GM20431 (cell line): ENCODE results near the gene BNC2.

Experiments
- in situ Hi-C: fragments of 300-500 bp; cut with MseI, MboI; formaldehyde crosslinking; loops from one replicate; pipeline ENCODE4 v1.15.0; 2020; ENCODE audit warnings: low sequenced_read_pairs; ENCODE audit not compliant: unreplicated experiment

The BNC2 gene

DNA sequence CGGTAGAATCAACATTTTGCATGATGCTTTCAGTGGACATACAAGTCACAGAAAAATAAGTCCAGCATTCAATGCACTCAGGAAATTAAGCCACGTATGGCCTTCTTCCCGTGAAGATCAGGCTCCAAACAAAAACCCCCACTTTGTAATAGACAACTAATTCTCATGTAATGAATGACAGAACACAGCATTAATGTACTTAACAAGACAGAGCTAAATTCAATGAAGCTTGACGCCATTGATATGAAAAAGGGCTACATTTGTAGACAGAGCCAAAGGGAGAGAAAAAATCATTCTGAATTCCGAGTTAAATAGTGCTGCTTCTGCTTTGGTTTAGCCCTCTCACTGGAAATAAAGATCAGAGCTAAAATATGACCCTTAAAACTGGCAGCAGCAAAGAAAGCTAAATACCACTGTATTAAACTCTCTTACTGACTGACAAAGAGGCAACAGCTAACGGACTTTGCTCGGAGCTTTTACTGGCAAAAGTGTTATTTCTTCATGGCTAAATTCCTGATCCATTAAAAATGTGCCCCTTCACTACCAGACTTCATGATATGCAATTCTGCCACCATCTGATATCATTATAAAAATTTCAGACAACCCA lies 250.5 kb downstream of the BNC2 start:
- in situ Hi-C loops = no loop called here

DNA sequence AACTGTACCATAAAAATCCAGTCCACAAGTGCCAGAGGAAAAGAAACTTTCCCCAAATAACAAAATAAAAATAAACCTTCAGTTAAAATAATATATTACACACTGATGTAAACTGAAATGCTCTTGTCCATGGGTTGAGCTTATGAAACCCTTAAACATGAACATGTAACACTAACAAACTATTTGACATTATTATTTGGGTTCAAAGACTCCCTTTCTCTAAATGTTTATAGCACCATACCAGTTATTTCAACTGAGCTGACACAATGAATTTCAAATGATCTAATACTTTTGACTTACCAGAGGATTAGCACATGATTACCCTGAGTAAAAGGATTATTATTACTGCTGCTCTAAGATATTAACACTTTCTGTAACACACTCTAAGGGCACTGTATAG lies 251.1 kb downstream of the BNC2 start:
- in situ Hi-C loops = no loop called here

DNA sequence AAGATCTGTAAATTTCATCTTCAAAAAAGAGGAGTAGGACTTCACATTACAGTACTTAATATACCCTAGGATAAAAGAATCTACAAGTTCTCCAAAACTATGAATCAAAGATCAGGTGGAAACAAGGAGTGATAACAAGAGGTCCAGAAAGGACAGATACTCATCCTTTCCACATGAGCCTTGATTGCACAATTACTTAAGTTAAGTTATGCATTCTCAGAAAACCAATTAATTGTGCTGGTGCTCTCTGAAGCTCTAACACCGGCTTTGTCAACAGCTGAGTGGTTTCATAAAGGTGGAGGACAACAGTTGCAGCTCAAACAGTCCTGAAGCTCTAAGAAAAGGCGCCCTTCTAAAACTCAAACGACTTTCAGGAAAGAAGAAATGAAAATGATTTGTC lies 251.9 kb downstream of the BNC2 start:
- in situ Hi-C loops = no loop called here

GRCh38 chr9:16616686-16617085 lies 253.8 kb downstream of the BNC2 start:
- in situ Hi-C loops = no loop called here

GRCh38 chr9:16615451-16615850 lies 255.0 kb downstream of the BNC2 start:
- in situ Hi-C loops = no loop called here

GRCh38 chr9:16613605-16614004 lies 256.9 kb downstream of the BNC2 start:
- in situ Hi-C loops = no loop called here

DNA sequence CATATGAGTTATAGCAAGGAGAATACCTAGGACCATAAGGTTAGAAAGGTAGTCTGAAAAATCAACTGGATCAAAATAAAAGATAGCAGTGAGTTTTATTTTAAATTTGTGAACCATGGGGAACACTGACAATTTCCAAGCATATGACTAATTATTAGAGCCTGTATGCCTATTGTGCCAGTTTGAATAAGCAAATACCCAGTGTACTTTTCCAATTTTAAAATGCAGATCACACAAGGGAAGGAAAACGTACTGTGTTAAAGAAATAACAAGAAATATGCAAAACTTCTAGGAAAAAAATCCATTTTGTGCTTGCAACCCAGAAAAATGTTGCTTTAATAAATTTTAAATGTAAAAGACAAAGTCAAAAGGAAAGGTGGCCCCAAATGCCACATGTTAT lies 257.4 kb downstream of the BNC2 start:
- in situ Hi-C loops = no loop called here

- in situ Hi-C loops = no loop called here
These were observed 257.8 kb downstream of the BNC2 start for GRCh38 chr9:16612627-16613026.

DNA sequence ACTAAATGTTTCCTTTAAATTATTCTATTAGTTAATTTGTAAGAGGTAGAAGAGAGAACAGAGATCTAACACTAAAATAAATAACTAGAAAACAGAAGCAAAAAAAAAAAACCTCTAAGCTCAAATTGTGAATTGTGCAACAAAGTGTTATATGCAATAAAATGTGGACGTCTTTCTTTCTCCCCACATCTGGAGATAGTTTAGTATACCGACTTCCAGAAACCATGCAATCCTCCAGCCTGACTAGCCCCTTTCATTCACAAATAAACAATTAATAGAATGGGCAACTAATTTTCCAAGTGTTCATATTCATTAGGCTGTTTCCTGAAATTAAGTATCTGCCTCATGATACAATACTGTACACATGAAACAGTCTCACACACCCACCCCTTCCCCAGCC lies 258.5 kb downstream of the BNC2 start:
- in situ Hi-C loops = no loop called here

- in situ Hi-C loops = no loop called here
These were observed 259.5 kb downstream of the BNC2 start for GRCh38 chr9:16611001-16611400.

- in situ Hi-C loops = no loop called here
These were observed 259.9 kb downstream of the BNC2 start for GRCh38 chr9:16610538-16610937.

GRCh38 chr9:16608906-16609305 lies 261.6 kb downstream of the BNC2 start:
- in situ Hi-C loops = no loop called here

DNA sequence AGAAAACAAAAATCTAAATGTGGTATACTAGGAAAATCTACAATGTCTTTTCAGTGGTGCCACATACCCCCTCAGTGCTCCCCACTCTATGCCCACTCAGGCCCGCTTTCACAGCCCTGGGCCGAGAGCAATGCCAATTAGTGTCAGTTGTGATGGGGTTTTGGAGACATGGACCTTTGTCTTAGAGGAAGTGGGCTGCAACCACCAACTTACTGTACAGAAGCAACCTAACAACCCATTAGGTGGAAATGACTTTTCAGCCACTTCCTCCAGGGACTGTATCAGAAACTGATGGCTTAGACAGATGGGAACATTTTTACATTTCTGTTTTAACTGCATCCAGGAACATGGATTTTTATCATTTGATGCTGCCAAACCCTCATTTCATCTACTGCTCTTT lies 268.0 kb downstream of the BNC2 start:
- in situ Hi-C loops = no loop called here

DNA sequence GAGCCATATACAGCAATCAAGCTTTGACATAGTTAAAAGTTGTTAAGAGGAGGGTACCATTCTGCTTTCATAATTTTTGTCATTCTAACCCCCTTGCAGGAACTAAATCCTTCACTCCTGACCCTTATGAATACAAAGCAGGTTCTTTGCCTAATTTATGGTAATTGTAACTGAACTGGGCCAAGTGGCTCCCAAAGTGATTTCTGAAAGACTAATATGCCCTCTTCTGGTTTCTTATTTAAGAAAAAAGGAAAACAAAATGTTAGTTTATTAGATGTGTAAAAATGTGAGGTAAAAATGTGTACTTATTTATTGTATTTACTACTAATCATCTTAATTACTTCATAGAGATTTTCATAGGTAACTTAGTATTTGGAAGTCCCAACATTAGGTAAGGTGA lies 268.5 kb downstream of the BNC2 start:
- in situ Hi-C loops = no loop called here

DNA sequence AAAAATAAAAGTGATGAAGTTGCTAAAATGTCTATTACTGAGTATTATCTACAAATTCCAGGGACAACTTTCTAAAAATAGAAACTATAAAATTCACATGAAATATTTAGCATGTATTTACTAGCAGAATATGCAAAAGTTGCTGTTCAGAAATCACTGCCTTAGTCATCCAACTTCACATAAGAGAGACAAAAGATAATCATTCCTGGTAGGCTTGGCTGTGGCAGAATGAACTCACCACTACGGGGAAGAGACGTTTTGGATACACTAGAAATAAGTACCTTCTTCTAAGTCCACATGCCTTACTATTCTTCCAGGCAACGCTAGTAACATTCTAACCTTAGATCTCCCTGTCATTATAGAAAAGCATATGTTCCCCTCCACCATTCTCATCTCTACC lies 272.2 kb downstream of the BNC2 start:
- in situ Hi-C loops = no loop called here

DNA sequence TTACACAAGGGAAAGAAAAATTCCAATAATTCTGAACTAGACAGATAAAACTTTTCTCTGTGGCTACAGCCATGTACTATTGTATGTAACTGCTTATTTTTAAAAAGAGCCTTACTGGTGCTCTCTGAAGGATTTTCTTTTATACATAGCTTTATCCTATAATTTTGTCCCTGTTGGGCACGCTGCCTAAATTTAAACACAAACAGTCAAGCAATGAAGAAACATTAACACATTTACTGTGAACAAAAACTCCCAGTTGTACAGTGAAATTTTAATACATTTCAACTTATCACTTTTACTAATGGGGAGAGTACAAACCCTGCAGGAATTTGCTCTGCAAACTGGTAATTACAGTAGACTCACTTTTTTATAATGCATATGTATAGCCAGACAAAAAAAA lies 273.3 kb downstream of the BNC2 start:
- in situ Hi-C loops = no loop called here

GRCh38 chr9:16595227-16595626 lies 275.2 kb downstream of the BNC2 start:
- in situ Hi-C loops = no loop called here

GRCh38 chr9:16594787-16595186 lies 275.7 kb downstream of the BNC2 start:
- in situ Hi-C loops = no loop called here

GRCh38 chr9:16593746-16594145 lies 276.7 kb downstream of the BNC2 start:
- in situ Hi-C loops = no loop called here

DNA sequence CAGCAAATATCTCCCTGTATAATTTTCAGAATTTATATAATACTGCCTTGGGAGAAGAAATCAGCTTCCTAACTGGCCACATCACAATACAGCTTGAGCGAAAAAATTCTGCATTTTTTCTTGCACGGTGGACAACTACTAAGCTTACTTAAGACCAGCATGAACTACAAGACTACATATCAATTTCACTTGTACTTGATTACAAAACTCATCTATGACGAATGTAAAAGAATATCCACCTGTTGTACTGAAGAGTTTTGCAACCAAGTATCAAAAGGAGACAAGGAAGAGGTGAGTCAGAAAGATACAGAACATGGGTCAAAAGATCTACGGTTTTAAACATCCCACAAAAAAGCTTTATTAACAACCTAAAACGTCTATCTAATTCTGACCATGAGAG lies 279.4 kb downstream of the BNC2 start:
- in situ Hi-C loops = no loop called here

- in situ Hi-C loops = no loop called here
These were observed 284.9 kb downstream of the BNC2 start for GRCh38 chr9:16585591-16585990.

- in situ Hi-C loops = no loop called here
These were observed 290.5 kb downstream of the BNC2 start for GRCh38 chr9:16579872-16580432.

GRCh38 chr9:16575986-16576245 lies 294.6 kb downstream of the BNC2 start:
- in situ Hi-C loops = no loop called here
